ENCODE measurements around the gene TSPAN19. TPM values are rescaled to one million over a fixed set of nuclear protein-coding genes. Genes with fewer than 3 reads are reported as not detected.

The TSPAN19 gene
- total and polyA plus RNA-seq, 2 donors (not counting 3 experiments of a cell fraction or from before 2014, with no cell fraction given), result not detected

GRCh38 chr12:84998341-84998740, 37.7 kb downstream of the TSPAN19 start:
- Histone ChIP-seq H3K9me3 (replicated peaks; ENCODE audit: control insufficient read depth, insufficient read depth, low read length) (no peaks in the 10 kb centered on the region), H2AFZ (ENCODE audit: low read depth, low read length) (no peak overlapping the region), H3K4me3 (replicated peaks in 1 of 3; ENCODE audit: insufficient read depth in 1 of 3, low read depth in 1 of 3, low read length in 3 of 3) (no peak overlapping the region), H3K27me3 (ENCODE audit: control insufficient read depth in 2 of 2, insufficient read depth in 2 of 2, low read length in 2 of 2) (no peaks in the 10 kb centered on the region), H3K36me3 (ENCODE audit: control insufficient read depth in 2 of 2, extremely low read depth in 1 of 2, insufficient read depth in 2 of 2, low read length in 2 of 2) (no peaks in the 10 kb centered on the region), H3K4me1 (ENCODE audit: control insufficient read depth, extremely low read depth, insufficient read depth, low read length) (peaks cover 6% of the 10 kb centered on the region), H3K79me2 (ENCODE audit: control insufficient read depth, insufficient read depth, low read length) (no peaks in the 10 kb centered on the region), H3K9ac (replicated peaks; ENCODE audit: extremely low read depth, insufficient read depth, low read length) (no peak overlapping the region), H3K4me2 (ENCODE audit: insufficient read depth, low read length) (no peak overlapping the region), H3K9me1 (replicated peaks; ENCODE audit: control insufficient read depth, extremely low read depth, insufficient read depth, low read length) (no peaks in the 10 kb centered on the region), H4K20me1 (replicated peaks; ENCODE audit: control insufficient read depth, extremely low read depth, insufficient read depth, low read length) (no peaks in the 10 kb centered on the region), H3K27ac (ENCODE audit: insufficient read depth, low read depth, low read length) (no peak overlapping the region)
- TF ChIP-seq EZH2 (IDR thresholded peaks at IDR 0.05; ENCODE audit: borderline replicate concordance, low read depth, low read length, severe bottlenecking), result no peak
- DNase-seq (ENCODE audit: low read depth, low spot score) (no peak), FAIRE-seq (no peak)
- intact Hi-C loops (cut with micrococcal nuclease), result no loop called here
- ChIA-PET CTCF (interaction anchor here (0.6 to 2.2 kb wide), 3 partner anchors 9 to 31 kb away, joined by 3 to 10 read pairs (median 5); no protein-coding TSS in a partner anchor), POLR2A (no interaction called here)
- dilution Hi-C loops (cut with MboI; ENCODE audit: extremely low pct_ligation_motif_present, low sequenced_read_pairs), result no loop called here
- no TSS peak for BruUV-seq (replicated peaks)

- Histone ChIP-seq H3K79me2 (ENCODE audit: control insufficient read depth, insufficient read depth, low read length) (no peaks in the 10 kb centered on the region), H2AFZ (ENCODE audit: low read depth, low read length) (no peak overlapping the region), H3K4me2 (ENCODE audit: insufficient read depth, low read length) (no peak overlapping the region), H3K9me1 (replicated peaks; ENCODE audit: control insufficient read depth, extremely low read depth, insufficient read depth, low read length) (no peaks in the 10 kb centered on the region), H4K20me1 (replicated peaks; ENCODE audit: control insufficient read depth, extremely low read depth, insufficient read depth, low read length) (no peaks in the 10 kb centered on the region), H3K9ac (replicated peaks; ENCODE audit: extremely low read depth, insufficient read depth, low read length) (no peak overlapping the region), H3K9me3 (replicated peaks; ENCODE audit: control insufficient read depth, insufficient read depth, low read length) (no peaks in the 10 kb centered on the region), H3K4me3 (replicated peaks in 1 of 3; ENCODE audit: insufficient read depth in 1 of 3, low read depth in 1 of 3, low read length in 3 of 3) (no peak overlapping the region), H3K27me3 (ENCODE audit: control insufficient read depth in 2 of 2, insufficient read depth in 2 of 2, low read length in 2 of 2) (no peaks in the 10 kb centered on the region), H3K27ac (ENCODE audit: insufficient read depth, low read depth, low read length) (no peak overlapping the region), H3K36me3 (ENCODE audit: control insufficient read depth in 2 of 2, extremely low read depth in 1 of 2, insufficient read depth in 2 of 2, low read length in 2 of 2) (no peaks in the 10 kb centered on the region), H3K4me1 (ENCODE audit: control insufficient read depth, extremely low read depth, insufficient read depth, low read length) (peaks cover 6% of the 10 kb centered on the region)
- intact Hi-C loops (cut with micrococcal nuclease) (no loop called here), dilution Hi-C loops (cut with MboI; ENCODE audit: extremely low pct_ligation_motif_present, low sequenced_read_pairs) (no loop called here)
- POLR2A ChIA-PET, result no interaction called here
- DNase-seq (ENCODE audit: low read depth, low spot score) (no peak), FAIRE-seq (no peak)
- TF ChIP-seq MAX (IDR thresholded peaks at IDR 0.05; ENCODE audit: insufficient read depth, insufficient read length), result no peak
- CTCF ChIA-PET, result interaction anchor here (1.1 to 2.5 kb wide), 3 partner anchors 11 to 33 kb away, joined by 5 to 19 read pairs (median 5); no protein-coding TSS in a partner anchor
- BruUV-seq (replicated peaks), result no TSS peak
Observed at GRCh38 chr12:84996759-84997158, 39.3 kb downstream of the TSPAN19 start.
